Activated CD4-positive, alpha-beta T cell treated with anti-CD3 and anti-CD28 coated beads, Interleukin-2, Interleukin-4, amounts not matched to agents 100 ng/mL and 50 ng/mL, durations not matched to agents 16 hours and 8 hours (primary cell): Measurements from ENCODE around the gene TECPR1.
A peak's percentile ranks its signal among the peaks of the same experiment; 100 is the strongest.

ENCODE experiments used
- DNase-seq: peaks from one replicate; pipeline ENCODE4 v3.0.0-alpha.2; 2020; ENCODE audit warnings: low spot score

Gene TECPR1

DNA sequence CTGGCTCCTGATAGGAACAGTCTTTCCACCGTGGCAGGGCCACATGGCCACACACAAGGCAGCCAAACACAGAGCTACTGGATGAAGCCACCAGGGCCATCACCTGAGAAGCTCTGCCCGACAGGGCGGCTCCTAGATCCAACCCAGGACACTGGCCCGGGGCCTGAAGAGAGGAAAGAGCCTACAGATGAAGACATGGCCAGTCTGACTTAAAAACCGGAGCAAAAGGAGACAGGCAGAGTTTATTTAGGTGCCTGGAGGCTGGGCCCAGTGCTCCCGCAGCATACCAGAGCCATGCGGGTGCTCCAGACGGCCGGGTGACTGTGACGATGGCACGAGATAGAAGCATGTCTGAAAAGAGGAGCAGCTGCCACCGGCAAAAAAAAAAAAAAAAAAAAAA is 3.9 kb downstream of the TECPR1 start:
- no peak for DNase-seq

DNA sequence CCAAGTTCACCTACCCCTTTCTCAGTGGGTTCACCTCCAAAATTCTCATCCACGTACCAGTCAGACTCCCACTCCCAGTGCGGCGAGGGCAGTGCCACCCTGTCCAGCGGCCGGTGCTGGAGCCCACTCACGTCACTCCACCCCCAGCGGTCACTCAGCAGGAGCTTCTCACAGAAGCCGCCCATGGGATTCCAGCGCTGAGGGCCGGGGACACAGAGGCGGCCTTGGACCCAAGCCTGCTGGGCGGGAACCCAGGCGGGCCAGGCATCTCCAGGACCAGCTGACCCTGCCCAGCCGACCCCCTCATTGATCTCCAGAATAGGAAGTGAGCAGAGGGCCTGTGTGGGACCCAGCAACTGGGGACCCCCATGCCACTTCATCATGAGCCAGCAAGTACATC is 7.2 kb downstream of the TECPR1 start:
- no peak for DNase-seq

DNA sequence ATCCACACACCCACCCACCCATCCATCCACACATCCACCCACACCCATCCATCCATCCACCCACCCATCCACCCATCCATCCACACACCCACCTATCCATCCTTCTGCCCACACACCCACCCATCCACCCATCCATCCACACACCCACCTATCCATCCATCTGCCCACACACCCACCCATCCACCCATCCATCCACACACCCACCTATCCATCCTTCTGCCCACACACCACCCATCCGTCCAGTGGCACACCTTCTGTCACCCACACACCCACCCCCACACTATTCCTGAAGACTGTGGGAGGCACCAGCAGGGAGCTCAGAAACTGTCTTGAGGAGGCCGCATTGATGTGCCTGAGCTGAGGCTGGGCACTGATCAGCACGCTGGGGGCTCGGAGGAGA is 9.1 kb downstream of the TECPR1 start:
- DNase-seq = no peak

DNA sequence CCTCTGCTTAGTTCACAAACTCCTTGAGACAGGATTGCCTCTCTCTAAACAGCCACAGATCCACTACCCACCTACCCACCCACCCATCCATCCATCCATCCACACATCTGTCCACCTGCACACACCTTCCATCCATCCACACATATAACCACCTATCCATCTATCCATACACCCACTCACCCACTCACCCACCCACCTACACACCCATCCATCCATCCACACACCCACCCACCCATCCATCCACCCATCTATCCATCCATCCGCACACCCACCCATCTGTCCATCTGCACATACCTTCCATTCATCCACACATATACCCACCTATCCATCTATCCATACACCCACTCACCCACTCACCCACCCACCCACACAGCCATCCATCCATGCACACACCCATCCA is 9.7 kb downstream of the TECPR1 start:
- DNase-seq = no peak

GRCh38 chr7:98241674-98242241 is 10.3 kb downstream of the TECPR1 start:
- DNase-seq = no peak

DNA sequence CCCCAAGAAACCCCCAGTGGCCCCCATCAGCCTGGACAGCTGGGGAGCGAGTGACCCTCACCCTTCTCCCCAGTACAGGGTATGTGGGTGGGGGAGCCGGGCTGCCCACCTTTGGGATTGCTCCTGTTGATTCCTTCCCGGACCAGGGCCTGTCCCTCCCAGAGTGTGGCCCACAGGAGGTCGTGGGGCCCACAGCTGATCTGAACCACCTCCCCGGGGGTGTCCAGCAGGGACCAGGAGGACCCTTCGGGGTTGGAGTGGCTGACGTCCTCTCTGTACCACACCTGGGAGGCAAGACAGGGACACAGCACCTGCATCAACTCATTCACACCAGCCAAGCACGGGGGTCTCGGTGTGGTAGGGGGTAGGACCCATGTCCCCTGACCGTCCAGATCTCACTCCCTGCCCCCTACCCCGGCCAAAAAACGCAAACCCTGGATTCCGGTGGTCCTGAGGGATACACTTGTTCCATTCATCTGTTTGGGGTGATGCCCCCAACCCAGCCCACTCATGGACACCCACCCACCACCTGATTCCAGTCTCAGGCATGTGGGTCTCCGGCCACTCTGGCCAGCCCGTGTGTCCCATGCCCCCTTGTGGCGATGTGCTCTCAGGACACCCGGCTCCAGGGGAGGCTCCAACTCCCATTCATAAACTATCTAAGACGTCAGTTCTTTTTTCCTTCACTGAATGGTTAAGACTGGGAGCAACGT is 10.9 kb downstream of the TECPR1 start:
- DNase-seq = peak; percentile 14

DNA sequence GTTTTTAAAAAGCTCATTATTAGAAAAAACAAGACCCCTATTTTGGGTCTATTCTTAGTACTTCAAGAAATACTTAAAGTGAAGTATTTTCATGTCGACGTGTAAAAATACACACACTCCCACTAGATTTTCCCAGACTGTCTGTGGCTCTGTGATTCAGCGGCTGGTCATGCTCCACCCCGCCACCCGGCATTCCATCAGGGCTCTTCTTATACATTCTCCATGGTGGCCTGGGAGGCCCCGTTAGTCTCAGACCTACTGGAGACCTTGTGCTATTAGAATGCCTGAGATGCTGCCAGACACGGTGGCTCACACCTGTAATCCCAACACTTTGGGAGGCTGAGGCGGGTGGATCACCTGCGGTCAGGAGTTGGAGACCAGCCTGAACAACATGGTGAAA is 13.1 kb downstream of the TECPR1 start:
- DNase-seq = no peak

- DNase-seq = no peak
These were observed 14.0 kb downstream of the TECPR1 start for GRCh38 chr7:98238076-98238475.

DNA sequence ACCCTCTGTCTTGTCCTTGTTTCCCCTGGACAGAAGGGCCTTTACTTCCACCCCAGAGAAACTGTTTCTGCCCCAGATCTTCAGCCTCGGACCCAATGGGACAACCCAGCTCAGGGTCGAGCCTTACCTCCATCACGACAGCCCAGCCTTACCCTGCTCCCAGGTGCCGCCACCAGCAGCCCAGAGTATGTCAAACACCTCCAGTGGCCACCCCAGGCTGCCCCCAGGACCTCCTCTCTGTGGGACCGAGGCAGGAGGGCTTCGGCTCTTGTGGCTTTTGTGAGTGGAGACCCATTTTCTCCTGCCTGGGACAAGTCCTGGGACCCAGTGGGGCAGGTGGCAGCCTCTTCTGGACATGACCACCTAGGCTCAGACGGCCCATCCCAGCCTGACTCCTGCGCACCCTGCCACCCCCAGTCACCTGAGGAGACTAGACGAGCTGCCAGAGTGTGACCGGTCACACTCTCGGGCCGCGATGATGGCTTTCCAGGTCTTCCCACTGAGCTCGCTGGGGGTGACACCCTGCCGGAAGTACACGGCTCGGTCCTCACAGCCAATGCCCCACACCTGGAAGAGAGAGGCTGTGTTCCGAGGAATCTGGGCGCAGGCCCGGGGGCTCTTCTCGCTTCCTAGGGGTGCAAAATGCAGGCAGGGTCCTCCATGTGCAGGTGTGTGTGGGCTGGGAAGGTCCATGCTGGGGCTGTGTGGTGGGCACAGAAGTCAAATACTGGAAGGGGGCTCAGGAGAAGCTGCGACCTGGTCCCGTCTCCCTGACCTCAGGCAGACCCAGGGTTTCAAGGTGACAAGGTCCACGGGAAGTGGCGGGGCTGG is 15.5 kb downstream of the TECPR1 start:
- DNase-seq = no peak

GRCh38 chr7:98235901-98236300 is 16.1 kb downstream of the TECPR1 start:
- no peak for DNase-seq

DNA sequence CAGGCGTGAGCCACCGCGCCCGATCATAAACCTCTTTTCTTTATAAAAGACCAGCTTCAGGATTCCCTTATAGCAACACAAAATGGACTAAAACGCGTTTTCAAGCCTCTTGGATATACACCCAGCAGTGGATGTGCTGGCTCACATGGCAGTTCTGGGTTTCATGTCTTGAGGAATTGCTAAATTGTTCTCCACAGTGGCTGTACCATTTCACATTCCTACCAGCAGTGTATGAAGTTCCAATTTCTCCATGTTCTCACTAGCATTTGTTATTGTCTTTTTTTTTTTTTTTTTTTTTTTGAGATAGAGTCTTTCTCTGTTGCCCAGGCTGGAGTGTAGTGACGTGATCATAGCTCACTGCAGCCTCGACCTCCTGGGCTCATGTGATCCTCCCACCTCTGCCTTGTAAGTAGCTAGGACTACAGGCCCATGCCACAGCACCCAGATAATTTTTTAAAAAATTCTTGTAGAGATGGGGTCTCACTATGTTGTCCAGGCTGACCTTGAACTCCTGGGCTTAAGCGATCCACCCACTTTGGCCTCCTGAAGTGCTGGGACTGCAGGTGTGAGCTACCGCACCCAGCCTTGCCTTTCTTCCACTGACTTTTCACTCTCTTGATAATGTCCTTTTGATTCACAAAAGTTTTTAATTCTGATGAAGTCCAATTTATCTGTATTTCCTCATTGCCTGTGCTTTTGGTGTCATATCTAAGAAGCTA is 17.4 kb downstream of the TECPR1 start:
- no peak for DNase-seq

DNA sequence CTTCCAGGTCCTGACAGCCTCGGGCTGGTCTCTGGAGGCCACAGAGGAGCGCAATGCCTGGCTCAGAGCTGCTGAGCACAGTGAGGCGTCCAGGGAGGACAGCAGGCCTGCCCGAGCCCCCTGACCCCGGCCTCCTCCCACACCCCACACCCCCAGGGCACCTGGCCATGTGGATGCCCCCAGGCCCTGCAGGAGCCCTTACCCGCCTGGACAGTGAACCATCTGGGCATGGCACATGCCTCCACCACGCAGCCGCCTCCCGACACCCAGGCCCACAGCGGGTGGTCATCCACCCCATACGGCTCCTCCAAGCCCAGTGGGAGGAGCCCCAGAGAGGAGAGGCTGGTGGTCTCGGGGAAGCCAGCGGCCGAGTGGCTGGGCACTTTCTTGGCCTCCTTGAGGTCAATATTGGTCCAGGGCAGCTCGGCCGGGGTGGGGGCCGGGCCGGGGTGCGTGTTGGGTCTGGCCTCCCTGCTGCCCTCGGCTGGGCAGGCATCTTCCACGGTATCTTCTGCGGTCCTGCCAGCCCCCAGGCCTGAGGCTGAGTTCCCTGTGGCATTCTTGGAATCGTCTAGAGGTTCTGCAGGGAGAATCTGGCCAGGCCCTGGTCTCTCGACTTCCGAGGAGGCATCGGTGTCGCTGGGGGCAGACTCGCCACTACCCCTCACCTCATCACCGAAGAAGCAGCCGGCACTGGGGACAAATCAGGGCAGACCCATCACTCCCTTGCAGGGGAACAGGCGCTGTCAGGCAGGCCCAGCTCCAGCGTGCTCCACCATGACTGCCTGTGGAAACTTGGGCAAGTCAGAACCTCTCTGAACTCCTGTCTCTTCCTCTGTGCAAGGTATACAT is 18.6 kb downstream of the TECPR1 start:
- no peak for DNase-seq

GRCh38 chr7:98232799-98233198 is 19.2 kb downstream of the TECPR1 start:
- DNase-seq = no peak

GRCh38 chr7:98232263-98232585 is 19.8 kb downstream of the TECPR1 start:
- no peak for DNase-seq

DNA sequence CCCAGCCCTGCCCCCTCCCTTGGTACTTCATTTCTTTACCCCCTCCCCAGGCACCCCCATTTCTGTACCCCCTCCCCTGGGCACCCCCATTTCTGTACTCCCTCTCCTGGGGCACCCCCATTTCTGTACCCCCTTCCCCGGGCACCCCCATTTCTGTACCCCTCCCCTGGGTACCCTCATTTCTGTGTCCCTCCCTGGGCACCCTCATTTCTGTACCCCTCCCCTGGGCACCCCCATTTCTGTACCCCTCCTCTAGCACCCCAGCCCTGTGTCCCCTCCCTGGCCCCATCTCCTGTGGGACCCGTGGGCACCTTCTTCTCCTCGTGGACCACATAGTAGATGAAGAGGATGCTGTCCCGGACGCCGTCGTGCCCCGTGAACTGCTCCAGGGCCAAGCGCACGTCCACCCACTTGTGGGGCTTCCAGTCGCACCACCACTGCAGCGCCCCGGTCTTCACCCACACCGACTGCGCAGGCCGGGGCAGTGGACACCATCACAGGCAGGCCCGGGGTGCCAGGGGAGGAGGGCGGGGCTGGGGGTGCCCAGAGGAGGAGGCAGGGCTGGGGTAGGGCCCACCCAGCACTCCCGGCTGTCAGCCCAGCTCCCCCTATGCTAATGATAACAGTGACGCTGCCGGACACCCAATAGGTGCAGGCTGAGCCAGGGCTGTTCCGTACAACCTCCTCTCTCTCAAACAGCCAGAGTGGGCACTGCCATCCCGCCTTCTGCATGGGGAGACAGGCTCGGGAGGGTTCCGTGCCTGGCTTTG is 20.4 kb downstream of the TECPR1 start:
- DNase-seq = no peak

- no peak for DNase-seq
These were observed 21.1 kb downstream of the TECPR1 start for GRCh38 chr7:98230746-98231471.

GRCh38 chr7:98229991-98230745 is 21.9 kb downstream of the TECPR1 start:
- no peak for DNase-seq

GRCh38 chr7:98229441-98229840 is 22.6 kb downstream of the TECPR1 start:
- no peak for DNase-seq

DNA sequence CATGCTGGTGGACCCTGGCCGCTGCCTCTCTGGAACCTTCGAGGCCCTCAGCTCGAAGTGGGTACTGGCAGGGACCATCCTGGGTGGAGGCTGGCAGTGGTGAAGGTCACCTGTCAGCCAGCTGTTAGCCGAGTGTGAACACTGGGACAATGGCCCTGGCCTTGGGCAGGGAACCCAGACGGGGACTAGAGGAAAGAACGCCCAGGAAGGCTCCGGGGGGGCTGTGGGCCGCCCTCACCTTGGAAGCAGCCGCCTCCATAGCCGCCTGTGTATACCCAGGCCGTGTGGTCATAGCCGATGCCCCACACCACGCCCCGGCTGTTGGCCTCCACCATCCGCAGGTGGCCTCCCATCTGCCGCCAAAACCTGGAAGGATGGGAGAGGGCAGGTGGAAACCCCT is 23.2 kb downstream of the TECPR1 start:
- DNase-seq = no peak

DNA sequence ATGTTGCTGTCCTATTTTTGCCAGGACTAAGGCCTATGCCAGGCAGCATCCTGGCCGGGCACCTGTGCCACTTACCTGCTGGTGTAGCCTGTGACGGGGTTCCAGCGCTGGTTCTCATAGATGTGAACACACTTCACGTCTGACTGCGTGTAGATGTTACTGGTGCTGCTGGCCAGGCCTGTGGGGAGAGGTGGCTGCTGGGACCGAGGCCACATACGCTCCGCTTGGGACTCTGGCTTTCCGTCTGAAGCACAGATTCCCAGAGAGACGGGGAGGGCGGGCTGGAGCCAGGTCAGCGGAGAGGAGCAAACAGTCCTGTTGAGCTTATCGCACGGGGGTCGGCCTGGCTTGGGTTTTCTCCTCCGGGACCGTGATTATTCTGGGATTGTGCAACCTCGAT is 24.1 kb downstream of the TECPR1 start:
- DNase-seq = no peak
